SK-N-SH treated with all-trans-retinoic acid at 6 μM for 48 hours (cell line): ENCODE results near the gene NOTUM.

Experiments used
- ATAC-seq: fragments of 200-7000 bp; cut with Tn5 transposase; 3 replicates; pipeline ENCODE4 v1.9.1; 2020; ENCODE audit warnings: mild to moderate bottlenecking, moderate library complexity
- ARNTL ChIP-seq: fragments of 450-650 bp; formaldehyde crosslinking; IDR thresholded peaks from 2 replicates; pipeline ENCODE4 v1.5.0; 2020; ENCODE audit warnings: low read depth, mild to moderate bottlenecking, moderate library complexity, borderline replicate concordance
- GLIS3 ChIP-seq: fragments of 250-450 bp; sonication (Bioruptor Pico); IDR thresholded peaks from 2 replicates; pipeline ENCODE4 v1.5.0; 2020; ENCODE audit warnings: mild to moderate bottlenecking, moderate library complexity
- PPARA ChIP-seq: fragments of 250-450 bp; sonication (Bioruptor Pico); IDR thresholded peaks from 2 replicates; pipeline ENCODE4 v1.5.0; 2020; ENCODE audit warnings: mild to moderate bottlenecking, borderline replicate concordance
- RARB ChIP-seq: fragments of 250-450 bp; sonication (Bioruptor Pico); IDR thresholded peaks from 2 replicates; pipeline ENCODE4 v1.8.0; 2021; ENCODE audit warnings: mild to moderate bottlenecking, moderate library complexity
- TCF4 ChIP-seq: fragments of 250-450 bp; sonication (Bioruptor Pico); IDR thresholded peaks from 2 replicates; pipeline ENCODE4 v1.8.0; 2021; ENCODE audit warnings: mild to moderate bottlenecking, moderate library complexity, borderline replicate concordance
- TOX ChIP-seq: fragments of 250-450 bp; sonication (Bioruptor Pico); IDR thresholded peaks from 2 replicates; pipeline ENCODE4 v1.8.0; 2021; ENCODE audit warnings: mild to moderate bottlenecking, moderate library complexity, borderline replicate concordance
- ZFP3 ChIP-seq: fragments of 250-450 bp; sonication (Bioruptor Pico); IDR thresholded peaks from 2 replicates; pipeline ENCODE4 v1.5.0; 2020; ENCODE audit warnings: mild to moderate bottlenecking, moderate library complexity
- ZNF70 ChIP-seq: fragments of 450-650 bp; formaldehyde crosslinking; IDR thresholded peaks from 2 replicates; pipeline ENCODE4 v1.5.0; 2020; ENCODE audit warnings: mild to moderate bottlenecking, moderate library complexity
- ZNF8 ChIP-seq: fragments of 450-650 bp; formaldehyde crosslinking; IDR thresholded peaks from 2 replicates; pipeline ENCODE4 v1.5.0; 2020; ENCODE audit warnings: mild to moderate bottlenecking, moderate library complexity
- TF ChIP-seq, protein P1 (sequence below): fragments of 250-450 bp; sonication (Bioruptor Pico); IDR thresholded peaks from 2 replicates; pipeline ENCODE4 v1.5.1; 2020; ENCODE audit warnings: low read depth, mild to moderate bottlenecking, moderate library complexity
- TF ChIP-seq, protein P2 (sequence below): fragments of 250-450 bp; sonication (Bioruptor Pico); IDR thresholded peaks from 2 replicates; pipeline ENCODE4 v1.8.0; 2020; ENCODE audit warnings: mild to moderate bottlenecking, moderate library complexity, borderline replicate concordance
- TF ChIP-seq, protein P3 (sequence below): fragments of 250-450 bp; sonication (Bioruptor Pico); IDR thresholded peaks from 2 replicates; pipeline ENCODE4 v1.8.0; 2021; ENCODE audit warnings: low read depth, mild to moderate bottlenecking, moderate library complexity, borderline replicate concordance
- TF ChIP-seq, protein P4 (sequence below): fragments of 250-450 bp; sonication (Bioruptor Pico); IDR thresholded peaks from 2 replicates; pipeline ENCODE4 v1.5.0; 2020; ENCODE audit warnings: mild to moderate bottlenecking, moderate library complexity

The NOTUM gene

DNA sequence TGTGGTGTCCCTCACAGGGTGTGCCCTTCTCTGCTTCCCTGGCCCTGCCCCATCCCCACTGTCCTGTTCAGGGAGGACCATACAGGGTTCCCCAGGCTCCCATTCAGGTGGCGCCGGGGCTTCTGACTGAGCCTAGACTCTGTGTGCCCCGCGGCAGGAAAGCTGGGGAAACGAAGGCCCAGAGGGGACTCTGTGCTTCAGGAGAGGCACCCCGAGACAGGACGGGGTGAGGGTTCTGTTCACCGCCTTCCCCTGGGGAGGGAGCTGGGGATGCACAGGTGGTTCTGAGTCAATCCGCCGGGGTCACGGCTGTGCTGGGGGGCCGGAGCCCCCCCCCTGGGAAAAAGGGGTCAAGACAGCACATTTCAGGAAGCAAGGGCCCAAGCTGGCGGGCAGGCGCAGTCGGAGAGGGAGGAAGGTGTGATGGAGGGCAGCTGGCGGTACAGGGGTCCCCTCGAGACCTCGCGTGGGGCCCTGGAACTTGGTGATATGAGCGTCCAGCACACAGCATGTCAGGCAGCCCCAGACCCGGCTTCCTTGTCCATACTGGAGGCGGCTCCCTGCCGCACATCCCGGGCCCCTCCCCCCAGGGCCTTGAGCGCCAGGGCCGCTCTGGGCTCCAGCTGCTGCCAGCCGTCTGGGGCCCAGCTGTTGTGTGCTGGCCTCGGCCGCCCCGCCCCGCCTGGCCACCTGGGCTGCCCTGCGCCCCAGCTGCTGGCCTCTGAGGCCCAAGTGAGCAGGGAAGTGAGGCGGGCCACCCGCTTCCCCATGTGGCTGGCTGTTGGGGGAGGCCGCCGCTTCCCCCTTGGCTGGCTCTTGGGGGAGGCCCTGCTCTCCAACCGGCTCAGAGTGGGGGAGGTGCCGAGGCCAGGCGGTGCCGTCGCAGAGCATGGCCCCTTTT, 5.6 kb upstream of the NOTUM start:
- peak; percentile 9 for ATAC-seq
- TF ChIP-seq, protein P1, sequence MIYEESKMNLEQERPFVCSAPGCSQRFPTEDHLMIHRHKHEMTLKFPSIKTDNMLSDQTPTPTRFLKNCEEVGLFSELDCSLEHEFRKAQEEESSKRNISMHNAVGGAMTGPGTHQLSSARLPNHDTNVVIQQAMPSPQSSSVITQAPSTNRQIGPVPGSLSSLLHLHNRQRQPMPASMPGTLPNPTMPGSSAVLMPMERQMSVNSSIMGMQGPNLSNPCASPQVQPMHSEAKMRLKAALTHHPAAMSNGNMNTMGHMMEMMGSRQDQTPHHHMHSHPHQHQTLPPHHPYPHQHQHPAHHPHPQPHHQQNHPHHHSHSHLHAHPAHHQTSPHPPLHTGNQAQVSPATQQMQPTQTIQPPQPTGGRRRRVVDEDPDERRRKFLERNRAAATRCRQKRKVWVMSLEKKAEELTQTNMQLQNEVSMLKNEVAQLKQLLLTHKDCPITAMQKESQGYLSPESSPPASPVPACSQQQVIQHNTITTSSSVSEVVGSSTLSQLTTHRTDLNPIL (CRISPR knock-in tag) = no peak
- TF ChIP-seq, protein P2, sequence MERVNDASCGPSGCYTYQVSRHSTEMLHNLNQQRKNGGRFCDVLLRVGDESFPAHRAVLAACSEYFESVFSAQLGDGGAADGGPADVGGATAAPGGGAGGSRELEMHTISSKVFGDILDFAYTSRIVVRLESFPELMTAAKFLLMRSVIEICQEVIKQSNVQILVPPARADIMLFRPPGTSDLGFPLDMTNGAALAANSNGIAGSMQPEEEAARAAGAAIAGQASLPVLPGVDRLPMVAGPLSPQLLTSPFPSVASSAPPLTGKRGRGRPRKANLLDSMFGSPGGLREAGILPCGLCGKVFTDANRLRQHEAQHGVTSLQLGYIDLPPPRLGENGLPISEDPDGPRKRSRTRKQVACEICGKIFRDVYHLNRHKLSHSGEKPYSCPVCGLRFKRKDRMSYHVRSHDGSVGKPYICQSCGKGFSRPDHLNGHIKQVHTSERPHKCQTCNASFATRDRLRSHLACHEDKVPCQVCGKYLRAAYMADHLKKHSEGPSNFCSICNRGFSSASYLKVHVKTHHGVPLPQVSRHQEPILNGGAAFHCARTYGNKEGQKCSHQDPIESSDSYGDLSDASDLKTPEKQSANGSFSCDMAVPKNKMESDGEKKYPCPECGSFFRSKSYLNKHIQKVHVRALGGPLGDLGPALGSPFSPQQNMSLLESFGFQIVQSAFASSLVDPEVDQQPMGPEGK (CRISPR knock-in tag) = no peak
- TF ChIP-seq, protein P3, sequence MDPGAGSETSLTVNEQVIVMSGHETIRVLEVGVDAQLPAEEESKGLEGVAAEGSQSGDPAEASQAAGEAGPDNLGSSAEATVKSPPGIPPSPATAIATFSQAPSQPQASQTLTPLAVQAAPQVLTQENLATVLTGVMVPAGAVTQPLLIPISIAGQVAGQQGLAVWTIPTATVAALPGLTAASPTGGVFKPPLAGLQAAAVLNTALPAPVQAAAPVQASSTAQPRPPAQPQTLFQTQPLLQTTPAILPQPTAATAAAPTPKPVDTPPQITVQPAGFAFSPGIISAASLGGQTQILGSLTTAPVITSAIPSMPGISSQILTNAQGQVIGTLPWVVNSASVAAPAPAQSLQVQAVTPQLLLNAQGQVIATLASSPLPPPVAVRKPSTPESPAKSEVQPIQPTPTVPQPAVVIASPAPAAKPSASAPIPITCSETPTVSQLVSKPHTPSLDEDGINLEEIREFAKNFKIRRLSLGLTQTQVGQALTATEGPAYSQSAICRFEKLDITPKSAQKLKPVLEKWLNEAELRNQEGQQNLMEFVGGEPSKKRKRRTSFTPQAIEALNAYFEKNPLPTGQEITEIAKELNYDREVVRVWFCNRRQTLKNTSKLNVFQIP (CRISPR knock-in tag) = no peak
- TF ChIP-seq TCF4 (CRISPR knock-in tag) (peak; percentile 43; the same call in 1 of the 2 replicates), TOX (CRISPR knock-in tag) (no peak), ZNF70 (CRISPR knock-in tag) (no peak), ZFP3 (CRISPR knock-in tag) (no peak), ZNF8 (CRISPR knock-in tag) (no peak)
- TF ChIP-seq, protein P4, sequence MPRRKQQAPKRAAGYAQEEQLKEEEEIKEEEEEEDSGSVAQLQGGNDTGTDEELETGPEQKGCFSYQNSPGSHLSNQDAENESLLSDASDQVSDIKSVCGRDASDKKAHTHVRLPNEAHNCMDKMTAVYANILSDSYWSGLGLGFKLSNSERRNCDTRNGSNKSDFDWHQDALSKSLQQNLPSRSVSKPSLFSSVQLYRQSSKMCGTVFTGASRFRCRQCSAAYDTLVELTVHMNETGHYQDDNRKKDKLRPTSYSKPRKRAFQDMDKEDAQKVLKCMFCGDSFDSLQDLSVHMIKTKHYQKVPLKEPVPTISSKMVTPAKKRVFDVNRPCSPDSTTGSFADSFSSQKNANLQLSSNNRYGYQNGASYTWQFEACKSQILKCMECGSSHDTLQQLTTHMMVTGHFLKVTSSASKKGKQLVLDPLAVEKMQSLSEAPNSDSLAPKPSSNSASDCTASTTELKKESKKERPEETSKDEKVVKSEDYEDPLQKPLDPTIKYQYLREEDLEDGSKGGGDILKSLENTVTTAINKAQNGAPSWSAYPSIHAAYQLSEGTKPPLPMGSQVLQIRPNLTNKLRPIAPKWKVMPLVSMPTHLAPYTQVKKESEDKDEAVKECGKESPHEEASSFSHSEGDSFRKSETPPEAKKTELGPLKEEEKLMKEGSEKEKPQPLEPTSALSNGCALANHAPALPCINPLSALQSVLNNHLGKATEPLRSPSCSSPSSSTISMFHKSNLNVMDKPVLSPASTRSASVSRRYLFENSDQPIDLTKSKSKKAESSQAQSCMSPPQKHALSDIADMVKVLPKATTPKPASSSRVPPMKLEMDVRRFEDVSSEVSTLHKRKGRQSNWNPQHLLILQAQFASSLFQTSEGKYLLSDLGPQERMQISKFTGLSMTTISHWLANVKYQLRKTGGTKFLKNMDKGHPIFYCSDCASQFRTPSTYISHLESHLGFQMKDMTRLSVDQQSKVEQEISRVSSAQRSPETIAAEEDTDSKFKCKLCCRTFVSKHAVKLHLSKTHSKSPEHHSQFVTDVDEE (CRISPR knock-in tag) = no peak

DNA sequence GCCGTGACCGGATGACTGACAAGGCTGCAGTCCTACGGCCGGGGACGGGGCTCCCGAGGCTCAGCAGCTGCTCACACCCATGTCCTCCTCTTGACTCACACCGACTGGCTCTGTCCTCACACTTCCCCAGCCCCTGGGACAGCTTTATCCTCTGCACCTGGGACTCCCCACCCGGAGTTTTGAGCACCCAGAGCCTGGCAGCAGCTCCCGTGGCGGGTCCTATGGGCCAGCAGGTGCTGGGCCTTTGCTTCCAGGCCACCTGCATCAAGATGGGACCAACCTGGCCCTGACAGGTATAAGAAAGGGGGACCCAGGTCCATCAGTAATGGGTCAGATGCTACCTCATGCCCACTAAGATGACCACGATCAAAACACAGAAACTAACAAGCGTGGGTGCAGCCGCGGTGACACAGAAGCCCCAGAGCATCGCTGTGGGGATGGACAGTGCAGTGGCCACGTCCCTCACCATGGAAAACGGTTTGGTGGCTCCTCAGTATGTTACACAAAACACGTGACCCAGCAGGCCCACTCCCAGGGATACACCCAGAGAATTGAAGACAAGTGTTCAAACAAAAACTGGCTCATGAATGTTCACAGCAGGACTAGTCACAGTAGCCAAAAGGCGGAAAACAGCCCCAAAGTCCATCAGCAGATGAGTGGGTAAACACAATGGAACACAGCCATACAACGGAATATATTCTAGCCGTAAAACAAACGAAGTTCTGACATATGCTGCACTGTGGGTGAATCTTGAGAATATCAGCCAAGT, 3.3 kb upstream of the NOTUM start:
- no peak for ATAC-seq
- no peak for TF ChIP-seq ARNTL
- TF ChIP-seq ZFP3 (CRISPR knock-in tag) = no peak
- TF ChIP-seq GLIS3 (CRISPR knock-in tag) = no peak
- TF ChIP-seq, protein P4 (CRISPR knock-in tag) = no peak
- TF ChIP-seq PPARA (CRISPR knock-in tag) = no peak
- no peak for TF ChIP-seq TCF4 (CRISPR knock-in tag)
- TF ChIP-seq RARB (CRISPR knock-in tag) = no peak
